GM18907 (cell line): ENCODE measurements around the gene BCL11B.

Source experiments
- ATAC-seq: cut with Tn5 transposase; IDR thresholded peaks from one replicate; pipeline ENCODE4 v1.9.1; 2021; ENCODE audit warnings: mild to moderate bottlenecking, moderate library complexity; ENCODE audit not compliant: unreplicated experiment

BCL11B gene

GRCh38 chr14:99123208-99123870 lies 148.7 kb downstream of the BCL11B start:
- ATAC-seq = no peak

- no peak for ATAC-seq
Observed at GRCh38 chr14:99122521-99123125, 149.4 kb downstream of the BCL11B start.

- no peak for ATAC-seq
Observed at GRCh38 chr14:99121319-99121875, 150.6 kb downstream of the BCL11B start.

- ATAC-seq = no peak
Observed at GRCh38 chr14:99120526-99121318, 151.3 kb downstream of the BCL11B start.

GRCh38 chr14:99119554-99120525 lies 152.2 kb downstream of the BCL11B start:
- ATAC-seq = no peak
